KMS-11 (cell line): ENCODE results near the gene ZNF618.

Experiments
- H2AFZ ChIP-seq: fragments of 200-600 bp; sonication (generic); 2 replicates; pipeline ENCODE4 v1.6.1; 2016; ENCODE audit warnings: antibody characterized with exemption, mixed run types, low read depth
- H3K27ac ChIP-seq: fragments of 200-600 bp; sonication (generic); 2 replicates; pipeline ENCODE4 v1.6.1; 2016; ENCODE audit warnings: mild to moderate bottlenecking, mixed run types
- H3K27me3 ChIP-seq: fragments of 200-600 bp; sonication (generic); 2 replicates; pipeline ENCODE4 v1.6.1; 2017; ENCODE audit warnings: mild to moderate bottlenecking, low read depth, mixed run types, moderate library complexity; ENCODE audit not compliant: insufficient read depth
- H3K36me3 ChIP-seq: fragments of 200-600 bp; sonication (generic); 2 replicates; pipeline ENCODE4 v1.6.1; 2017; ENCODE audit warnings: mild to moderate bottlenecking, mixed run types; ENCODE audit not compliant: insufficient read depth
- H3K4me1 ChIP-seq: fragments of 200-600 bp; sonication (generic); 2 replicates; pipeline ENCODE4 v1.6.1; 2016; ENCODE audit warnings: mild to moderate bottlenecking, low read depth, mixed run types; ENCODE audit not compliant: poor library complexity, severe bottlenecking
- H3K4me2 ChIP-seq: fragments of 200-600 bp; sonication (generic); 2 replicates; pipeline ENCODE4 v1.7.0; 2016; ENCODE audit warnings: mild to moderate bottlenecking, mixed run types
- H3K4me3 ChIP-seq: fragments of 200-600 bp; sonication (generic); IDR thresholded peaks from 2 replicates; pipeline ENCODE4 v1.6.1; 2017; ENCODE audit warnings: low read depth, low read length, mixed read lengths; ENCODE audit not compliant: insufficient read depth
- H3K79me2 ChIP-seq: fragments of 200-600 bp; sonication (generic); 2 replicates; pipeline ENCODE4 v1.6.1; 2016; ENCODE audit warnings: low read depth, mixed run types; ENCODE audit not compliant: insufficient read depth
- H3K9ac ChIP-seq: fragments of 200-600 bp; sonication (generic); 2 replicates; pipeline ENCODE4 v1.6.1; 2016; ENCODE audit warnings: mild to moderate bottlenecking, mixed run types
- H4K20me1 ChIP-seq: fragments of 200-600 bp; sonication (generic); 2 replicates; pipeline ENCODE4 v1.6.1; 2016; ENCODE audit warnings: mild to moderate bottlenecking, mixed run types; ENCODE audit not compliant: insufficient read depth
- CTCF ChIP-seq: fragments of 200-600 bp; sonication (generic); conservative IDR thresholded peaks from 2 replicates; pipeline ENCODE4 v1.6.1; 2017; ENCODE audit warnings: low read depth, mild to moderate bottlenecking, antibody characterized with exemption, low read length, moderate library complexity, mixed read lengths

The ZNF618 gene

GRCh38 chr9:113954591-113954990, 78.5 kb downstream of the ZNF618 start:
- Histone ChIP-seq H3K4me3 (no peak overlapping the region), H3K27ac (no peak overlapping the region), H3K36me3 (no peaks in the 10 kb centered on the region), H3K9ac (no peak overlapping the region), H3K27me3 (no peaks in the 10 kb centered on the region), H2AFZ (no peak overlapping the region), H3K79me2 (no peaks in the 10 kb centered on the region), H3K4me1 (no peaks in the 10 kb centered on the region), H4K20me1 (no peaks in the 10 kb centered on the region), H3K4me2 (no peak overlapping the region)
- no peak for TF ChIP-seq CTCF

GRCh38 chr9:113955076-113955752, 79.1 kb downstream of the ZNF618 start:
- Histone ChIP-seq H2AFZ (no peak overlapping the region), H3K4me2 (no peak overlapping the region), H3K36me3 (no peaks in the 10 kb centered on the region), H3K9ac (no peak overlapping the region), H3K4me3 (no peak overlapping the region), H3K79me2 (no peaks in the 10 kb centered on the region), H3K27me3 (no peaks in the 10 kb centered on the region), H3K27ac (no peak overlapping the region), H3K4me1 (no peaks in the 10 kb centered on the region), H4K20me1 (no peaks in the 10 kb centered on the region)
- TF ChIP-seq CTCF = no peak

GRCh38 chr9:113956901-113957300, 80.8 kb downstream of the ZNF618 start:
- H3K4me1 ChIP-seq = no peaks in the 10 kb centered on the region
- no peak overlapping the region for H2AFZ ChIP-seq
- H3K36me3 ChIP-seq = no peaks in the 10 kb centered on the region
- H3K4me2 ChIP-seq = no peak overlapping the region
- H3K9ac ChIP-seq = no peak overlapping the region
- TF ChIP-seq CTCF = no peak
- H3K27ac ChIP-seq = no peak overlapping the region
- H3K4me3 ChIP-seq = no peak overlapping the region
- H4K20me1 ChIP-seq = no peaks in the 10 kb centered on the region
- no peaks in the 10 kb centered on the region for H3K79me2 ChIP-seq
- H3K27me3 ChIP-seq = no peaks in the 10 kb centered on the region

GRCh38 chr9:113957351-113957750, 81.2 kb downstream of the ZNF618 start:
- Histone ChIP-seq H3K9ac (no peak overlapping the region), H3K79me2 (no peaks in the 10 kb centered on the region), H4K20me1 (no peaks in the 10 kb centered on the region), H3K4me3 (no peak overlapping the region), H3K36me3 (no peaks in the 10 kb centered on the region), H3K27ac (no peak overlapping the region), H2AFZ (no peak overlapping the region), H3K4me1 (no peaks in the 10 kb centered on the region), H3K4me2 (no peak overlapping the region), H3K27me3 (no peaks in the 10 kb centered on the region)
- no peak for TF ChIP-seq CTCF
